ENCODE data around the gene DLG2. TPM values are rescaled to one million over a fixed set of nuclear protein-coding genes. Genes with fewer than 3 reads are reported as not detected.

The DLG2 gene
- total and polyA plus RNA-seq, 2 of the 8 experiments (the other 6 are each of a cell fraction or from before 2014, with no cell fraction given), result 1.7 to 14.3 TPM

DNA sequence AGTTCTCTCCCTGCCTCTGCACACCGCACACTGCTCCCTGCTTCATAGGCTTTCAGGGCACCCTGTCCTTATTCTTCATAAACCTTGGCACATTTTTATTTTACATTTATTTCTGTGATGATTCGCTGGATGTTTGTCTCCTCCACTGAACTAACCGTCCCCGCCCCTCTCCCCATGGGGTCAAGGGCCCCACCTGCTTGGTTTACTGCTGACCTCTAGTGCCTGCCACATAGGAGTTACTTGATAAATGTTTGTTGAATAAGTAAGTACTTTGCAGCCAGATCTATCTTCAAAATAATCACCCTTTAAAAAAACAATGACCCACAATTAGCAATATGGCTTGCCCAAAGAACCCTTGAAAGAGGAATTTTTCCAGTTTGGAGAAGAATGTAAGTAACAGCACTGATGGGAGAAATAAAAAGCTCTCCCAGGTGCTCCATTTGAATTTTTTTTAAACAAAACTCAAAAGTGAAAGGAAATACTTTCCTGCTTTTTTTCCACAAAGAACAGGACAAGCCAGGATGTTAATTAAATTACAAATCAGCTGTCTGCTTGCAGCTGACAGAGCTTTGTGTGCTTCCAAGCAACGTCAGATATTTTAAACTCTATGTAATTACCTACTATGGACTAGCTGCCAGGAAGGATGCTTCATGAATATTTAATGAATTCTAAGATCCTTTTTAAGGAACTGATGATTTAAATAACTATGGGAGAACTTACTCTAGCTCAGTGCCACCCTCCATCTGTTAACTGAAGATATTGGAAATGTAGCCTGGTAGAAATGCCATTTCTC is 1083.6 kb downstream of the DLG2 start:
- Histone ChIP-seq H3K9ac (replicated peaks in 1 of 4; ENCODE audit: extremely low read depth in 1 of 4, low read depth in 3 of 4, low read length in 3 of 4) (no peak overlapping the region), H2BK20ac (ENCODE audit: low read length) (0 out of 2 replicates have a peak overlapping the region, but pooled peaks have one; percentile 27), H3K23me2 (ENCODE audit: low read depth, low read length) (no peaks in the 10 kb centered on the region), H4K8ac (ENCODE audit: extremely low read depth, insufficient read depth, low read length) (no peak overlapping the region), H3K56ac (replicated peaks; ENCODE audit: insufficient read length, low read depth, low read length) (peak overlapping the region; percentile 70), H2BK12ac (ENCODE audit: low read depth, low read length) (0 out of 2 replicates have a peak overlapping the region, but pooled peaks have one; percentile 75), H3K14ac (ENCODE audit: insufficient read length) (no peak overlapping the region), H3K4me2 (ENCODE audit: insufficient read depth in 1 of 2, low read depth in 2 of 2, low read length in 2 of 2) (peak overlapping the region; percentile 54 to 65), H4K20me1 (replicated peaks in 1 of 2; ENCODE audit: control insufficient read depth in 1 of 2, insufficient read depth in 2 of 2, low read length in 2 of 2) (no peaks in the 10 kb centered on the region), H3K4ac (replicated peaks; ENCODE audit: insufficient read length, low read depth, low read length) (peak overlapping the region; percentile 86), H3K79me2 (ENCODE audit: control insufficient read depth in 1 of 2, insufficient read depth in 2 of 2, low read length in 2 of 2) (no peaks in the 10 kb centered on the region), H3K4me1 (replicated peaks in 1 of 4; ENCODE audit: control insufficient read depth in 3 of 4, insufficient read depth in 4 of 4, low read length in 3 of 4) (peaks cover 0 to 14% (median 8%) of the 10 kb centered on the region in 4 experiments; a peak in 4 of 7 replicates), H3K9me3 (ENCODE audit: insufficient read depth in 2 of 2, low read depth in 1 of 2, low read length in 1 of 2) (no peaks in the 10 kb centered on the region), H2AK5ac (ENCODE audit: low read depth, low read length) (no peak overlapping the region; the same call in 1 of the 2 replicates), H2AFZ (ENCODE audit: low read length) (peak overlapping the region; percentile 15; the same call in 1 of the 2 replicates), H3K27me3 (replicated peaks in 1 of 4; ENCODE audit: control insufficient read depth in 3 of 4, extremely low read depth in 1 of 4, insufficient read depth in 3 of 4, low read length in 3 of 4) (no peaks in the 10 kb centered on the region), H3K36me3 (ENCODE audit: control insufficient read depth in 2 of 4, insufficient read depth in 4 of 4, low read length in 3 of 4) (no peaks in the 10 kb centered on the region), H3K23ac (ENCODE audit: insufficient read length) (no peak overlapping the region), H2BK120ac (replicated peaks; ENCODE audit: low read depth, low read length) (no peak overlapping the region), H3K18ac (ENCODE audit: extremely low read depth, low read length) (peak overlapping the region; percentile 98), H4K91ac (replicated peaks; ENCODE audit: insufficient read length, low read length) (peak overlapping the region; percentile 98), H3K79me1 (ENCODE audit: low read depth, low read length) (no peaks in the 10 kb centered on the region), H3K27ac (ENCODE audit: low read depth, low read length) (peak overlapping the region; percentile 27), H2BK5ac (ENCODE audit: low read depth, low read length) (peak overlapping the region; percentile 98), H3K4me3 (ENCODE audit: extremely low read depth in 1 of 4, insufficient read depth in 2 of 4, low read depth in 3 of 4, low read length in 4 of 4) (peak overlapping the region in 2 of 4 experiments; percentile 16 to 43; a peak in 4 of 8 replicates), H2BK15ac (ENCODE audit: low read length) (no peak overlapping the region; the same call in 1 of the 2 replicates), H4K5ac (ENCODE audit: insufficient read length, low read depth, low read length) (peak overlapping the region; percentile 95)
- FAIRE-seq (peak; percentile 95), DNase-seq (ENCODE audit: low read depth in 1 of 2, low spot score in 2 of 2) (peak; percentile 43 to 88)
- ChIA-PET POLR2A (ENCODE audit: partially characterized antibody) (no interaction called here), CTCF (ENCODE audit: partially characterized antibody) (interaction anchor here (0.6 to 9.8 kb wide), 17 partner anchors 10 to 707 kb away, joined by 3 to 84 read pairs (median 5); no protein-coding TSS in a partner anchor)
- WGBS, 2 experiments (ENCODE audit: extremely low coverage in 1 of 2, insufficient coverage in 1 of 2, insufficient read length in 1 of 2, insufficient replicate concordance in 2 of 2, low coverage in 1 of 2, low lambda C conversion rate in 2 of 2, missing lambda C conversion rate in 1 of 2), result 7% methylated on average over 5 of the region's 5 CpGs; no CpG with 5 or more reads in 1 of the 2 experiments
- TF ChIP-seq HDAC6 (IDR thresholded peaks at IDR 0.05; ENCODE audit: low read depth, low read length), result no peak
- TF ChIP-seq EZH2 (IDR thresholded peaks at IDR 0.05; ENCODE audit: low read depth, low read length, severe bottlenecking), result no peak
- no peak for TF ChIP-seq CHD2 (IDR thresholded peaks at IDR 0.05; ENCODE audit: low read length)
